SK-N-SH (cell line): ENCODE data around the gene TTYH3. TPM values are rescaled to one million over a fixed set of nuclear protein-coding genes. Genes with fewer than 3 reads are reported as not detected.
A peak's percentile ranks its signal among the peaks of the same experiment; 100 is the strongest.

Experiments
- CTCF ChIA-PET: fragments of 300-600, 350-600 bp; formaldehyde crosslinking; extraction: SDS; loops from one replicate; lab custom pipeline; 2021; lab: Yijun Ruan, JAX
- POLR2A ChIA-PET: fragments of 350-600 bp; sonication (Branson Sonifier 250); formaldehyde crosslinking; extraction: SDS; loops from one replicate; lab custom pipeline; 2020; ENCODE audit warnings: antibody characterized with exemption, inconsistent platforms; lab: Yijun Ruan, JAX
- DNase-seq: peaks from one replicate; pipeline ENCODE4 v3.0.0; 2012
- H2AFZ ChIP-seq: fragments of 200-600 bp; sonication (generic); 2 replicates; pipeline ENCODE4 v1.8.1; 2016; ENCODE audit warnings: antibody characterized with exemption, mild to moderate bottlenecking, low read depth
- H3F3A ChIP-seq: fragments of 200-600 bp; sonication (generic); replicated peaks from 2 replicates; pipeline ENCODE3; 2016; ENCODE audit warnings: antibody characterized with exemption, mild to moderate bottlenecking; ENCODE audit not compliant: insufficient read depth
- H3K27ac ChIP-seq, 2 experiments: fragments of 200-500 bp in 1 of 2; fragments of 200-600 bp in 1 of 2; sonication (Bioruptor generic) in 1 of 2; sonication (generic), shearing (Covaris generic) in 1 of 2; 2 replicates each; pipeline versions ENCODE4 v1.5.1 to v1.6.1; 2014 to 2016; ENCODE audit warnings: low read depth in 2 of 2, inconsistent platforms in 1 of 2, low read length in 1 of 2, mild to moderate bottlenecking in 1 of 2, mixed read lengths in 1 of 2
- H3K27me3 ChIP-seq: fragments of 200-600 bp; sonication (generic), shearing (Covaris generic); 2 replicates; pipeline ENCODE4 v1.6.1; 2016; ENCODE audit warnings: mixed run types; ENCODE audit not compliant: insufficient read depth
- H3K36me3 ChIP-seq, 2 experiments: fragments of 200-500 bp in 1 of 2; fragments of 200-600 bp in 1 of 2; sonication (Bioruptor generic) in 1 of 2; sonication (generic) in 1 of 2; replicated peaks in 1 of 2; 2 replicates each; pipeline versions ENCODE3 to v1.5.1; 2014 to 2016; ENCODE audit warnings: low read length in 1 of 2, mild to moderate bottlenecking in 1 of 2; ENCODE audit not compliant: insufficient read depth in 2 of 2, control insufficient read depth in 1 of 2
- H3K4me1 ChIP-seq, 2 experiments: fragments of 200-500 bp in 1 of 2; fragments of 200-600 bp in 1 of 2; sonication (Bioruptor generic) in 1 of 2; sonication (generic), shearing (Covaris generic) in 1 of 2; 2 replicates each; pipeline versions ENCODE4 v1.5.1 to v1.6.1; 2014 to 2016; ENCODE audit warnings: low read depth in 1 of 2, low read length in 1 of 2, mixed run types in 1 of 2; ENCODE audit not compliant: insufficient read depth in 2 of 2, control insufficient read depth in 1 of 2
- H3K4me2 ChIP-seq: fragments of 200-600 bp; sonication (generic), shearing (Covaris generic); 2 replicates; pipeline ENCODE4 v1.6.1; 2017; ENCODE audit warnings: mixed run types
- H3K4me3 ChIP-seq, 2 experiments: fragments of 200-500 bp in 1 of 2; fragments of 200-600 bp in 1 of 2; sonication (Bioruptor generic) in 1 of 2; sonication (generic), shearing (Covaris generic) in 1 of 2; 2 replicates each; pipeline versions ENCODE4 v1.5.1 to v1.8.1; 2014 to 2016; ENCODE audit warnings: low read depth in 2 of 2, inconsistent platforms in 1 of 2, low read length in 1 of 2, mild to moderate bottlenecking in 1 of 2, mixed read lengths in 1 of 2, moderate library complexity in 1 of 2
- H3K79me2 ChIP-seq: fragments of 200-600 bp; sonication (generic); 2 replicates; pipeline ENCODE4 v1.8.1; 2017; ENCODE audit warnings: mild to moderate bottlenecking; ENCODE audit not compliant: insufficient read depth
- H3K9ac ChIP-seq: fragments of 200-600 bp; sonication (generic); 2 replicates; pipeline ENCODE4 v1.6.1; 2017; ENCODE audit warnings: mixed run types
- H3K9me2 ChIP-seq: fragments of 200-600 bp; sonication (generic); 2 replicates; pipeline ENCODE4 v1.6.1; 2017; ENCODE audit warnings: mixed run types
- H3K9me3 ChIP-seq: fragments of 200-600 bp; sonication (generic); 2 replicates; pipeline ENCODE4 v1.6.1; 2017; ENCODE audit warnings: mixed run types, mild to moderate bottlenecking, moderate library complexity
- H4K20me1 ChIP-seq: fragments of 200-600 bp; sonication (generic); 2 replicates; pipeline ENCODE4 v1.6.1; 2017; ENCODE audit warnings: mild to moderate bottlenecking, mixed run types; ENCODE audit not compliant: insufficient read depth
- FOXJ3 ChIP-seq: sonication (generic); formaldehyde crosslinking; IDR thresholded peaks from 2 replicates; pipeline ENCODE4 v1.5.1; 2020; ENCODE audit warnings: mild to moderate bottlenecking, missing genetic modification reagents
- FOXM1 ChIP-seq: IDR thresholded peaks from 2 replicates; pipeline ENCODE4 v1.4.0; 2012; ENCODE audit warnings: low read depth, mild to moderate bottlenecking
- GATA2 ChIP-seq: sonication (generic); formaldehyde crosslinking; IDR thresholded peaks from 2 replicates; pipeline ENCODE4 v1.5.0; 2020; ENCODE audit warnings: mild to moderate bottlenecking, missing genetic modification reagents
- MAX ChIP-seq: IDR thresholded peaks from 2 replicates; pipeline ENCODE4 v1.4.0; 2012; ENCODE audit warnings: low read depth
- MXI1 ChIP-seq: IDR thresholded peaks from 2 replicates; pipeline ENCODE4 v1.6.1; 2012; ENCODE audit warnings: mild to moderate bottlenecking, low read depth, low read length, improper control_type of control experiment
- PBX3 ChIP-seq: IDR thresholded peaks from 2 replicates; pipeline ENCODE4; 2012
- POLR2AphosphoS5 ChIP-seq: IDR thresholded peaks from 2 replicates; pipeline ENCODE4 v1.6.1; 2012; ENCODE audit warnings: low read depth, low read length
- RAD21 ChIP-seq: IDR thresholded peaks from 2 replicates; pipeline ENCODE4 v1.6.1; 2012; ENCODE audit warnings: mild to moderate bottlenecking, low read length
- REST ChIP-seq: IDR thresholded peaks from 2 replicates; pipeline ENCODE4 v1.6.1; 2012; ENCODE audit warnings: mild to moderate bottlenecking, low read depth, low read length, moderate library complexity
- RFX5 ChIP-seq: IDR thresholded peaks from 2 replicates; pipeline ENCODE4 v1.6.1; 2012; ENCODE audit warnings: mild to moderate bottlenecking, improper control_type of control experiment, low read length
- SIN3A ChIP-seq: IDR thresholded peaks from 2 replicates; pipeline ENCODE4 v1.6.1; 2012; ENCODE audit warnings: low read depth, mild to moderate bottlenecking, low read length, moderate library complexity, borderline replicate concordance
- SMC3 ChIP-seq: IDR thresholded peaks from 2 replicates; pipeline ENCODE4 v1.6.1; 2012; ENCODE audit warnings: low read depth, low read length, improper control_type of control experiment
- TAF1 ChIP-seq: IDR thresholded peaks from 2 replicates; pipeline ENCODE4 v1.6.1; 2012; ENCODE audit warnings: low read depth, mild to moderate bottlenecking, low read length, moderate library complexity, borderline replicate concordance
- USF1 ChIP-seq: IDR thresholded peaks from 2 replicates; pipeline ENCODE4 v1.4.0; 2012; ENCODE audit warnings: low read depth, borderline replicate concordance
- YY1 ChIP-seq: IDR thresholded peaks from 2 replicates; pipeline ENCODE4 v1.4.0; 2012; ENCODE audit warnings: low read depth, mild to moderate bottlenecking
- WGBS: methylation state at CpG from one replicate; pipeline ENCODE4 v1.1.6; 2017; ENCODE audit warnings: low lambda C conversion rate; 5-methylcytosine and 5-hydroxymethylcytosine counted together
- polyA plus RNA-seq, 3 experiments: library from polyadenylated mRNA; depleted of rRNA; stranded (reverse); fragments of >200 nt; gene quantifications; 2 replicates each; pipeline ENCODE4 v1.2.3, GENCODE V29; 2012
- TF ChIP-seq, protein P1 (sequence below): fragments of 150-350 bp; IDR thresholded peaks from 2 replicates; pipeline ENCODE4 v1.6.1; 2017; ENCODE audit warnings: antibody characterized with exemption, low read length, low read depth, borderline replicate concordance

Gene TTYH3
- polyA plus RNA-seq, 1 of the 3 experiments (the other 2 are of a cell fraction) = 105 TPM

GRCh38 chr7:2634267-2635145, 2.7 kb downstream of the TTYH3 start (continued):
- TF ChIP-seq MAX = no peak
- TF ChIP-seq, all 33 proteins: peak for 0

- peaks cover 0 to 21% of the 10 kb centered on the region in 2 experiments for H3K36me3 ChIP-seq
- H3K9ac ChIP-seq = no peak overlapping the region
- no peak overlapping the region for H2AFZ ChIP-seq
- H3K9me2 ChIP-seq = no peaks in the 10 kb centered on the region
- ChIA-PET POLR2A (interaction anchor here (0.9 to 1.5 kb wide), 2 partner anchors 10 to 13 kb away, joined by 3 to 8 read pairs; no protein-coding TSS in a partner anchor), CTCF (interaction anchor here (1.0 to 2.0 kb wide), 3 partner anchors 10 to 36 kb away, joined by 3 to 8 read pairs (median 5); no protein-coding TSS in a partner anchor)
- no peak overlapping the region for H3K4me3 ChIP-seq
- no peak for TF ChIP-seq YY1
- no peak for TF ChIP-seq FOXM1
- no peak for TF ChIP-seq GATA2 (CRISPR knock-in tag)
- TF ChIP-seq REST = no peak
- no peak for TF ChIP-seq MAX
- no peak for TF ChIP-seq RFX5
- TF ChIP-seq SMC3 = no peak
- no peak for TF ChIP-seq FOXJ3
- no peak for TF ChIP-seq USF1
- TF ChIP-seq PBX3 = no peak
- no peak for TF ChIP-seq TAF1
- TF ChIP-seq, protein P1, sequence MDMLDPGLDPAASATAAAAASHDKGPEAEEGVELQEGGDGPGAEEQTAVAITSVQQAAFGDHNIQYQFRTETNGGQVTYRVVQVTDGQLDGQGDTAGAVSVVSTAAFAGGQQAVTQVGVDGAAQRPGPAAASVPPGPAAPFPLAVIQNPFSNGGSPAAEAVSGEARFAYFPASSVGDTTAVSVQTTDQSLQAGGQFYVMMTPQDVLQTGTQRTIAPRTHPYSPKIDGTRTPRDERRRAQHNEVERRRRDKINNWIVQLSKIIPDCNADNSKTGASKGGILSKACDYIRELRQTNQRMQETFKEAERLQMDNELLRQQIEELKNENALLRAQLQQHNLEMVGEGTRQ = no peak
- no peak for TF ChIP-seq MXI1
- TF ChIP-seq RAD21 = no peak
- no peak for TF ChIP-seq SIN3A
- no peak for TF ChIP-seq POLR2AphosphoS5
- H3K9me3 ChIP-seq = no peaks in the 10 kb centered on the region
- WGBS = 92% methylated on average over 10 of the region's 15 CpGs
- peak overlapping the region; percentile 92 to 95; a peak in 2 of 4 replicates for H3K27ac ChIP-seq
- peaks cover 35 to 77% of the 10 kb centered on the region in 2 experiments; a peak in 3 of 4 replicates for H3K4me1 ChIP-seq
- H3F3A ChIP-seq = peaks cover 12% of the 10 kb centered on the region
- H4K20me1 ChIP-seq = peaks cover 75% of the 10 kb centered on the region
- H3K79me2 ChIP-seq = peaks cover 83% of the 10 kb centered on the region
- H3K4me2 ChIP-seq = peak overlapping the region; percentile 98; the same call in 1 of the 2 replicates
- no peak for DNase-seq
- no peaks in the 10 kb centered on the region for H3K27me3 ChIP-seq
Observed at GRCh38 chr7:2635148-2635668, 3.4 kb downstream of the TTYH3 start.
